Sigmoid colon (tissue), 7 donors: ENCODE results near the gene CYB561D1. TPM values are rescaled to one million over a fixed set of nuclear protein-coding genes. Genes with fewer than 3 reads are reported as not detected.
A peak's percentile ranks its signal among the peaks of the same experiment; 100 is the strongest.

Experiments
- DNase-seq: peaks from one replicate; pipeline ENCODE4 v3.0.0-alpha.2; 2019
- H3K27ac ChIP-seq, 4 donors: fragments of 200-600 bp; sonication (generic); one replicate each; pipeline ENCODE4 v1.5.1; 2016 to 2019; ENCODE audit warnings: mild to moderate bottlenecking in 1 of 4
- H3K27me3 ChIP-seq, 3 donors: fragments of 200-600 bp; sonication (generic); one replicate each; pipeline ENCODE4 v1.5.1; 2019; ENCODE audit warnings: mild to moderate bottlenecking in 1 of 3
- H3K36me3 ChIP-seq, 4 donors: fragments of 200-600 bp; sonication (generic); one replicate each; pipeline ENCODE4 v1.5.1; 2016 to 2019
- H3K4me1 ChIP-seq, 4 donors: fragments of 200-600 bp; sonication (generic); one replicate each; pipeline ENCODE4 v1.5.1; 2017 to 2019
- H3K4me3 ChIP-seq, 4 donors: fragments of 200-600 bp; sonication (generic); one replicate each; pipeline ENCODE4 v1.5.1; 2017 to 2019; ENCODE audit warnings: mild to moderate bottlenecking in 2 of 4, moderate library complexity in 1 of 4
- H3K9me3 ChIP-seq, 4 donors: fragments of 200-600 bp in 3 of 4; sonication (generic) in 3 of 4; one replicate each; pipeline versions ENCODE4 v1.5.1 to v1.6.1; 2013 to 2019
- EP300 ChIP-seq, 4 donors: sonication (generic); formaldehyde crosslinking; IDR thresholded peaks; one replicate each; pipeline ENCODE4 v1.6.1; 2017; ENCODE audit warnings: antibody characterized with exemption in 4 of 4
- POLR2A ChIP-seq, 2 donors: fragments of 450-650 bp; IDR thresholded peaks; one replicate each; pipeline ENCODE4 v1.6.1; 2016; ENCODE audit warnings: antibody characterized with exemption in 2 of 2, mild to moderate bottlenecking in 2 of 2, moderate library complexity in 2 of 2
- POLR2AphosphoS5 ChIP-seq, 4 donors: sonication (generic); formaldehyde crosslinking; IDR thresholded peaks; one replicate each; pipeline ENCODE4 v1.6.1; 2017; ENCODE audit warnings: antibody characterized with exemption in 4 of 4
- WGBS, 2 donors: extraction: QIAGEN DNeasy Blood & Tissue Kit; methylation state at CpG; one replicate each; pipeline ENCODE4 v1.1.7; 2013; 5-methylcytosine and 5-hydroxymethylcytosine counted together
- intact Hi-C: fragments of 100-400 bp; cut with DNase I; formaldehyde crosslinking; loops from one replicate; pipeline ENCODE4 v1.15.1; 2023
- polyA plus RNA-seq, 3 donors: library from polyadenylated mRNA; stranded (reverse); fragments of 200-250 nt; gene quantifications; one replicate each; pipeline ENCODE4 v1.2.3, GENCODE V29; 2013
- total RNA-seq, 4 donors: library from RNA; depleted of rRNA; stranded (reverse); fragments of >200 nt; gene quantifications; one replicate each; pipeline ENCODE4 v1.1.0, GENCODE V29; 2016
- TF ChIP-seq, protein P1 (sequence below), 4 experiments: fragments of 450-650 bp in 3 of 4; fragments of 200-600 bp in 1 of 4; IDR thresholded peaks; one replicate each; pipeline ENCODE4 v1.5.1; 2016 to 2019; ENCODE audit warnings: antibody characterized with exemption in 4 of 4, mild to moderate bottlenecking in 3 of 4, moderate library complexity in 2 of 4
- donor health status: healthy with polysubstance abuse.
- donor health status: Bipolar disorder and iron deficiency.
- donor health status: healthy.

CYB561D1 gene
- total and polyA plus RNA-seq, 7 donors: 1.8 to 12.5 (median 5.2) TPM

DNA sequence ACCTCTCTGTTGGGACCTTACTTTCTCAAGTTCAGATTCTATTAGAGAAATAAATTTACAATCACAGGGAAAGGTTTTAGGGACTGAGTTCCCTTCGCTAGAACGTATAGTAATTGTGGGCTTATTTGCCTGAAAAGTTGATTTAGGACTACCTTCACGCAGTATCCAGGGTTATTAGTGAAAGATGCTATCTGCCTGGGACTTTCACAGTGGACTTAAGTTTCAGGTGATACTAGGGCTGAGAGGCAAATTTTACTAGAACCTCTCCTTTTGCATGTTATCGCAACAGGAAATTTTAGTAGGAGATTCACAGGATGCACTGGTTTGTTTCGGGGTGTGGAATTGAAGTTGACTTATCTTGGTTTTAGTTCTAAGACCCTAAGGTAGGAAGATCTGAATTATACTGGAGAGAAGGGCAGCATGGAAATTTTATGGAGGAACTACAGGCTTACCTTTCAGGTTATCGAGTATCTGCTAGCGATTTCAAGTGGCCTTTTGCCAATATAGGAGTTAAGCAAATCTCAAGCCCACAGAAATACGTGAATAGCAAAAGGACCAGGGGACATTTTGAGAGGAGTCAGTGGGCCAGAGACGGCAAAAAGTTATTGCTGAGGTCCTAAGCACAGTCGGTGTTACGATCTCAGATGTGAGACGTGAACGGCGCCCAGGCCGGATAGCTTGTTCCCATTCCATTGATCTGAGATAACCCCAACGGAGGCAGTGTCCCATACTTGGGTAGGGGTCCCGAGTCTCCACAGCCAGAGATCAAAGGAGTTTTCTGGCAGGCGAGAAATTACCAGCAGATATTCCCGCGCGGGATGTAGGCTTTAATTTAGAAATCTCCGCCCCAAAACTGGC, 53.8 kb downstream of the CYB561D1 start:
- peak; percentile 72 for DNase-seq
- intact Hi-C loops: loop anchor here (1.0 to 5.0 kb wide), 4 partner anchors 72 to 440 kb away; partner anchors contain the start of genes AMPD2, CSF1 and GNAT2
- Histone ChIP-seq H3K36me3 (no peaks in the 10 kb centered on the region), H3K27ac (peak overlapping the region; percentile 92 to 97 (median 95)), H3K4me1 (peaks cover 0 to 47% (median 36%) of the 10 kb centered on the region in 4 donors), H3K9me3 (no peaks in the 10 kb centered on the region), H3K27me3 (no peaks in the 10 kb centered on the region), H3K4me3 (peak overlapping the region; percentile 72 to 94 (median 89))
- TF ChIP-seq, protein P1, sequence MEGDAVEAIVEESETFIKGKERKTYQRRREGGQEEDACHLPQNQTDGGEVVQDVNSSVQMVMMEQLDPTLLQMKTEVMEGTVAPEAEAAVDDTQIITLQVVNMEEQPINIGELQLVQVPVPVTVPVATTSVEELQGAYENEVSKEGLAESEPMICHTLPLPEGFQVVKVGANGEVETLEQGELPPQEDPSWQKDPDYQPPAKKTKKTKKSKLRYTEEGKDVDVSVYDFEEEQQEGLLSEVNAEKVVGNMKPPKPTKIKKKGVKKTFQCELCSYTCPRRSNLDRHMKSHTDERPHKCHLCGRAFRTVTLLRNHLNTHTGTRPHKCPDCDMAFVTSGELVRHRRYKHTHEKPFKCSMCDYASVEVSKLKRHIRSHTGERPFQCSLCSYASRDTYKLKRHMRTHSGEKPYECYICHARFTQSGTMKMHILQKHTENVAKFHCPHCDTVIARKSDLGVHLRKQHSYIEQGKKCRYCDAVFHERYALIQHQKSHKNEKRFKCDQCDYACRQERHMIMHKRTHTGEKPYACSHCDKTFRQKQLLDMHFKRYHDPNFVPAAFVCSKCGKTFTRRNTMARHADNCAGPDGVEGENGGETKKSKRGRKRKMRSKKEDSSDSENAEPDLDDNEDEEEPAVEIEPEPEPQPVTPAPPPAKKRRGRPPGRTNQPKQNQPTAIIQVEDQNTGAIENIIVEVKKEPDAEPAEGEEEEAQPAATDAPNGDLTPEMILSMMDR (IDR thresholded peaks at IDR 0.05): no peak
- TF ChIP-seq POLR2AphosphoS5 (IDR thresholded peaks at IDR 0.05): no peak
- TF ChIP-seq POLR2A (IDR thresholded peaks at IDR 0.05): no peak
- TF ChIP-seq EP300 (IDR thresholded peaks at IDR 0.05): no peak
- WGBS, 2 donors: 3 to 8% methylated on average over 22 of the region's 22 CpGs

- H3K36me3 ChIP-seq: no peaks in the 10 kb centered on the region
- no peaks in the 10 kb centered on the region for H3K27me3 ChIP-seq
- peak; percentile 98 for DNase-seq
- TF ChIP-seq, protein P1 (IDR thresholded peaks at IDR 0.05): no peak
- TF ChIP-seq EP300 (IDR thresholded peaks at IDR 0.05) (peak in 2 of 4 donors; percentile 6 to 33), POLR2AphosphoS5 (IDR thresholded peaks at IDR 0.05) (peak; percentile 96 to 99 (median 99)), POLR2A (IDR thresholded peaks at IDR 0.05) (peak; percentile 96 to 99)
- H3K9me3 ChIP-seq: no peaks in the 10 kb centered on the region
- H3K27ac ChIP-seq: peak within 1 kb of the TSS; percentile 92 to 97 (median 95)
- peak within 1 kb of the TSS; percentile 72 to 94 (median 89) for H3K4me3 ChIP-seq
- H3K4me1 ChIP-seq: peaks cover 0 to 54% (median 40%) of the 10 kb centered on the region in 4 donors
- intact Hi-C loops: loop anchor here (1.0 to 5.0 kb wide), 3 partner anchors 71 to 439 kb away; partner anchors contain the start of genes AMPD2, CSF1 and GNAT2
- 0% methylated on average over 68 of the region's 68 CpGs for WGBS, 2 donors
Observed at GRCh38 chr1:109548321-109549267, 54.7 kb downstream of the CYB561D1 start, which contains the start of gene GNAI3. Gene GNAI3 (plus strand): TSS chr1:109548615. CDS start chr1:109548721, 106 bp downstream.

Other genes with a start within 250 kb of the CYB561D1 start
- 10 to 100 TPM in 1 of 4 donors, 1 to 10 TPM in 3; 3.6 to 10.8 (median 5.3) TPM for gene CELSR2, start 244.6 kb upstream of the CYB561D1 start, total RNA-seq
- gene CELSR2, start 244.6 kb upstream of the CYB561D1 start, polyA plus RNA-seq: 1 to 10 TPM in 1 of 3 donors, under 1 TPM in 2; under 0.01 to 3.3 (median under 0.01) TPM
- gene PSRC1, start 210.9 kb upstream of the CYB561D1 start, total RNA-seq: 10 to 100 TPM in 1 of 4 donors, 1 to 10 TPM in 3; 2.3 to 13.6 (median 7.4) TPM
- 10 to 100 TPM in 1 of 3 donors, 1 to 10 TPM in 2; 3.0 to 12.2 (median 3.6) TPM for gene PSRC1, start 210.9 kb upstream of the CYB561D1 start, polyA plus RNA-seq
- not detected for gene MYBPHL, start 187.1 kb upstream of the CYB561D1 start, total RNA-seq
- gene MYBPHL, start 187.1 kb upstream of the CYB561D1 start, polyA plus RNA-seq: not detected
- gene SORT1, start 96.2 kb upstream of the CYB561D1 start, total RNA-seq: 10 to 100 TPM; 33.4 to 55.1 (median 47.2) TPM
- 10 to 100 TPM in 1 of 3 donors, 1 to 10 TPM in 2; 7.2 to 37.0 (median 8.6) TPM for gene SORT1, start 96.2 kb upstream of the CYB561D1 start, polyA plus RNA-seq
- 10 to 100 TPM; 18.8 to 57.6 (median 25.8) TPM for gene PSMA5, start 67.6 kb upstream of the CYB561D1 start, total RNA-seq
- 100 to 1,000 TPM in 1 of 3 donors, 10 to 100 TPM in 2; 89.5 to 113 (median 94.9) TPM for gene PSMA5, start 67.6 kb upstream of the CYB561D1 start, polyA plus RNA-seq
- gene SYPL2, start 27.5 kb upstream of the CYB561D1 start, total RNA-seq: 1 to 10 TPM; 2.1 to 6.9 (median 3.2) TPM
- gene SYPL2, start 27.5 kb upstream of the CYB561D1 start, polyA plus RNA-seq: under 1 TPM in 2 of 3 donors, not detected in 1; under 0.01 to 0.58 TPM
- 10 to 100 TPM in 1 of 4 donors, 1 to 10 TPM in 3; 2.0 to 12.2 (median 3.1) TPM for gene ATXN7L2, start 10.2 kb upstream of the CYB561D1 start, total RNA-seq
- 1 to 10 TPM; 1.8 to 5.7 (median 2.1) TPM for gene ATXN7L2, start 10.2 kb upstream of the CYB561D1 start, polyA plus RNA-seq
- 10 to 100 TPM in 1 of 4 donors, 1 to 10 TPM in 3; 6.4 to 12.1 (median 8.8) TPM for gene AMIGO1, start 15.6 kb downstream of the CYB561D1 start, total RNA-seq
- gene AMIGO1, start 15.6 kb downstream of the CYB561D1 start, polyA plus RNA-seq: 1 to 10 TPM in 1 of 3 donors, under 1 TPM in 2; 0.60 to 2.8 (median 0.69) TPM
- gene GPR61, start 45.8 kb downstream of the CYB561D1 start, total RNA-seq: 1 to 10 TPM in 1 of 4 donors, under 1 TPM in 1, not detected in 2; 0.36 to 2.2 TPM
- gene GPR61, start 45.8 kb downstream of the CYB561D1 start, polyA plus RNA-seq: under 1 TPM in 1 of 3 donors, not detected in 2; 0.07 TPM
- 1 to 10 TPM; 5.7 to 6.4 (median 6.1) TPM for gene GNAI3, start 54.5 kb downstream of the CYB561D1 start, total RNA-seq
- 1 to 10 TPM; 4.2 to 5.5 (median 5.2) TPM for gene GNAI3, start 54.5 kb downstream of the CYB561D1 start, polyA plus RNA-seq
- not detected for gene GNAT2, start 125.5 kb downstream of the CYB561D1 start, total RNA-seq
- under 1 TPM in 1 of 3 donors, not detected in 2; 0.10 TPM for gene GNAT2, start 125.5 kb downstream of the CYB561D1 start, polyA plus RNA-seq
- 10 to 100 TPM; 19.9 to 47.5 (median 29.4) TPM for gene AMPD2, start 125.7 kb downstream of the CYB561D1 start, total RNA-seq
- gene AMPD2, start 125.7 kb downstream of the CYB561D1 start, polyA plus RNA-seq: 10 to 100 TPM in 1 of 3 donors, 1 to 10 TPM in 2; 6.5 to 31.3 (median 6.6) TPM
- 10 to 100 TPM; 31.4 to 73.1 (median 44.8) TPM for gene GSTM4, start 162.0 kb downstream of the CYB561D1 start, total RNA-seq
- 10 to 100 TPM; 47.0 to 69.4 (median 52.3) TPM for gene GSTM4, start 162.0 kb downstream of the CYB561D1 start, polyA plus RNA-seq
- gene GSTM2, start 174.0 kb downstream of the CYB561D1 start, total RNA-seq: 100 to 1,000 TPM in 1 of 4 donors, 10 to 100 TPM in 3; 42.5 to 139 (median 60.5) TPM
- 10 to 100 TPM in 2 of 3 donors, 1 to 10 TPM in 1; 4.9 to 22.3 (median 12.6) TPM for gene GSTM2, start 174.0 kb downstream of the CYB561D1 start, polyA plus RNA-seq
- gene GSTM1, start 193.7 kb downstream of the CYB561D1 start, total RNA-seq: 10 to 100 TPM in 1 of 4 donors, not detected in 3; 12.7 TPM
- gene GSTM1, start 193.7 kb downstream of the CYB561D1 start, polyA plus RNA-seq: 10 to 100 TPM in 2 of 3 donors, under 1 TPM in 1; 0.39 to 27.6 (median 21.3) TPM
- 1 to 10 TPM; 2.7 to 8.0 (median 3.5) TPM for gene GSTM5, start 218.2 kb downstream of the CYB561D1 start, total RNA-seq
- 10 to 100 TPM in 1 of 3 donors, 1 to 10 TPM in 2; 2.5 to 11.4 (median 2.7) TPM for gene GSTM5, start 218.2 kb downstream of the CYB561D1 start, polyA plus RNA-seq
- gene GSTM3, start 246.9 kb downstream of the CYB561D1 start, total RNA-seq: 100 to 1,000 TPM in 3 of 4 donors, 10 to 100 TPM in 1; 61.1 to 143 (median 122) TPM
- 10 to 100 TPM; 21.6 to 64.3 (median 40.2) TPM for gene GSTM3, start 246.9 kb downstream of the CYB561D1 start, polyA plus RNA-seq